ENCODE measurements around the gene PROS1.

DNA sequence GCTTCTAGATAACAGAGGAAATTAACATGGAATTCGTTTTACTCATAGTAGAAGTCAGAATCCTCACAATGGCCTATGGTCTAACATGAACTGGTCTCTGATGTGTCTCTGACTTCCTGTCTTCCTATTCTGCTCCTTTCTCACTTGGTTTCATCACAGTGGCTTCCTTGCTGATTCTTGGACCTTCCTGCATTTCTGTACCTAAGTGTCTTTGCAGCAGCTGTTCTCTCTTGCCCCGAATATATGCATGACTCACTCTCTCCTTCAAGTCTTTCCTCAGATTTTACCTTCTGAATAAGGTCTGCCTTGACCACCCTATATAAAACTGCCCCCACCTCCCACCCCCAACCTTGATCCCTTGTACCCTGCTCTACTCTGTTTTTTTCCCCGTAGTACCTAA lies 20.4 kb upstream of the PROS1 start:
- TF ChIP-seq POLR2A (IDR thresholded peaks at IDR 0.05; ENCODE audit: low read depth, low read length) (no peak), POLR2AphosphoS5 (IDR thresholded peaks at IDR 0.05; ENCODE audit: low read depth, low read length) (no peak), TAF1 (IDR thresholded peaks at IDR 0.05; ENCODE audit: borderline replicate concordance, low read depth, low read length) (no peak)
